Epithelial cell of prostate (primary cell): ENCODE data around the gene WFDC5.

Experiments
- DNase-seq: peaks from one replicate; pipeline ENCODE4 v3.0.0-alpha.2; 2011; ENCODE audit warnings: low read depth, low spot score
- H3K27ac ChIP-seq: fragments of 450-650 bp; 2 replicates; pipeline ENCODE4 v1.5.1; 2017; ENCODE audit warnings: mild to moderate bottlenecking

The WFDC5 gene

GRCh38 chr20:45061244-45061643 lies 53.7 kb downstream of the WFDC5 start:
- peak overlapping the region; percentile 97 for H3K27ac ChIP-seq
- peak; percentile 85 for DNase-seq

GRCh38 chr20:45060294-45060693 lies 54.7 kb downstream of the WFDC5 start:
- H3K27ac ChIP-seq: peak overlapping the region; percentile 97
- no peak for DNase-seq
